Activated naive CD8-positive, alpha-beta T cell treated with anti-CD3 and anti-CD28 coated beads, Interleukin-2, amount 10 ng/mL, durations not matched to agents 7 days and 5 days (primary cell): ENCODE measurements around the gene RCAN2. TPM values are rescaled to one million over a fixed set of nuclear protein-coding genes. Genes with fewer than 3 reads are reported as not detected.

Source experiments
- ATAC-seq: fragments of 150-1000 bp; cut with Tn5 transposase; one replicate; pipeline ENCODE4 v1.10.0; 2021; ENCODE audit warnings: low read depth, moderate library complexity
- POLR2A ChIA-PET: fragments of 350-600 bp; sonication (Branson Sonifier 250); formaldehyde crosslinking; loops from one replicate; lab custom pipeline; 2021; ENCODE audit warnings: antibody characterized with exemption; lab: Charles Lee
- DNase-seq: peaks from one replicate; pipeline ENCODE4 v3.0.0; 2021
- H3K27ac Mint-ChIP-seq: one replicate; pipeline ENCODE4 v1.8.0; 2022; ENCODE audit warnings: mild to moderate bottlenecking, mixed read lengths
- H3K27me3 Mint-ChIP-seq: one replicate; pipeline ENCODE4 v1.8.0; 2022; ENCODE audit warnings: mild to moderate bottlenecking, moderate library complexity, mixed read lengths
- H3K36me3 Mint-ChIP-seq: one replicate; pipeline ENCODE4 v1.8.0; 2021; ENCODE audit warnings: mild to moderate bottlenecking, mixed read lengths
- H3K4me1 Mint-ChIP-seq: one replicate; pipeline ENCODE4 v1.8.0; 2021; ENCODE audit warnings: mixed read lengths
- H3K4me3 Mint-ChIP-seq: one replicate; pipeline ENCODE4 v1.8.0; 2022; ENCODE audit warnings: mild to moderate bottlenecking, moderate library complexity, mixed read lengths
- H3K9me3 Mint-ChIP-seq: one replicate; pipeline ENCODE4 v1.8.0; 2021; ENCODE audit warnings: mixed read lengths
- total RNA-seq, 2 experiments: library from RNA; stranded (reverse); gene quantifications; one replicate each; pipeline ENCODE4 v1.2.3, GENCODE V29; 2021

Gene RCAN2
- total RNA-seq, 2 experiments from 2014 or later = 0.37 to 0.53 TPM

DNA sequence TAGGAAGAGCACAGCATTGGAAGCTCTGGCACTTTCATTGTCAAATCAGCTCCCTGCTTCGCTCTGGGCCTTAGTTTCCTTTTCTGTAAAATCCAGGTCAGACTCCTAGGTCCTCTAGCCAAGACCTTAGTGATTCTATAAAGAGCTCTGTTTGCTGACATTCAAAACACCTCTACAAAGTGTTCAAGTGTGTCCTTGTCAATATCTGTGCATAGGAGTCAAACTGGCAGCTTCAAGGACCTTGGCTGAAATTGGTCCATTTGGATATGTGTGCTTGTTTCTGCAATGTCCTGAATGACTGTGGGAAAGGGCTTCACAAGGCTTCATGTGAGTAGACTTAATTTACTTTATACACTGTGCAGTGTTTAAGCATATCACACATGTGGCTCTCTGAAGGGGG lies 246.6 kb downstream of the RCAN2 start:
- Mint-ChIP-seq H3K9me3 (no peaks in the 10 kb centered on the region), H3K27me3 (peaks cover 3% of the 10 kb centered on the region), H3K4me3 (no peak overlapping the region), H3K36me3 (no peaks in the 10 kb centered on the region), H3K27ac (no peak overlapping the region), H3K4me1 (peaks cover 3% of the 10 kb centered on the region)
- POLR2A ChIA-PET = no interaction called here
- ATAC-seq (no peak), DNase-seq (no peak)

DNA sequence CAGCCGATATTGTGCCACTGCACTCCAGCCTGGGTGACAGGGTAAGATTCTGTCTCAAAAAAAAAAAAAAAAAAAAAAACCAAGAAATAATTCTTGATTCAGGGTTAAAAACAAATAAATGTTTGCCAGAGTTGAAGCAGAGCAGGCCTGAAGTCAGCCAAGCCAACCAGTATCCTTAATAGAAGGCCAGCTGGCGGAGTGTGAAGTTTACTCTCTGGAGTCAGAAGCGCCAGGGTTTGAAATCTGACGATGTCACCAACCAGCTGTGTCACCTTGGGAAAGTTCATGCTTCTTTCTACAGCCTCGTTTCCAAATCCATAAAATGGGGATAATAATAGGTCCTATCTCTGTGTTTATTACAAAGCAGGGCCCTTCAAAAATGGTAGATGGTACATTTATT lies 247.5 kb downstream of the RCAN2 start:
- Mint-ChIP-seq H3K9me3 (no peaks in the 10 kb centered on the region), H3K27ac (no peak overlapping the region), H3K36me3 (no peaks in the 10 kb centered on the region), H3K27me3 (peaks cover 11% of the 10 kb centered on the region), H3K4me1 (peaks cover 3% of the 10 kb centered on the region), H3K4me3 (no peak overlapping the region)
- ATAC-seq = no peak
- POLR2A ChIA-PET = no interaction called here
- no peak for DNase-seq

DNA sequence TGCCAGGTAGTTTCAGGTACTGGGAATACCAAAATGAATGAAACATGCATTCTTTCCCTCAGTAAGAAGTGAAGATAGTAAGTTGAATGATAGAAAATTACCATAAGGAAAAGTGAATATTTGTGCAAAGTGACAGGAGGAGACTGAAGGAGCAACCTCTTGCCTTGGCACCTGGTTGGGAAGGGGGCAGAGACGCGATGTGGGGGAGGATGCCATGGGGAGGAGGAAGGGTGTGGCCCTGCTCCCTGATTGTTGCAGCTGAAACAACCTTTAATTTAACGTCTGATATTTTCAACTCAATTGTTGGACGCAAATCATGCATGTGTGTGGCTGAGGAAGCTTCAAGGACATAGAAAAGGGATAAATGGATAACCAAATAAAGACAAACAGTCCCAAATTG lies 248.3 kb downstream of the RCAN2 start:
- Mint-ChIP-seq H3K27me3 (peaks cover 13% of the 10 kb centered on the region), H3K4me1 (peaks cover 3% of the 10 kb centered on the region), H3K36me3 (no peaks in the 10 kb centered on the region), H3K27ac (no peak overlapping the region), H3K4me3 (no peak overlapping the region), H3K9me3 (no peaks in the 10 kb centered on the region)
- no peak for DNase-seq
- no peak for ATAC-seq
- POLR2A ChIA-PET = no interaction called here

DNA sequence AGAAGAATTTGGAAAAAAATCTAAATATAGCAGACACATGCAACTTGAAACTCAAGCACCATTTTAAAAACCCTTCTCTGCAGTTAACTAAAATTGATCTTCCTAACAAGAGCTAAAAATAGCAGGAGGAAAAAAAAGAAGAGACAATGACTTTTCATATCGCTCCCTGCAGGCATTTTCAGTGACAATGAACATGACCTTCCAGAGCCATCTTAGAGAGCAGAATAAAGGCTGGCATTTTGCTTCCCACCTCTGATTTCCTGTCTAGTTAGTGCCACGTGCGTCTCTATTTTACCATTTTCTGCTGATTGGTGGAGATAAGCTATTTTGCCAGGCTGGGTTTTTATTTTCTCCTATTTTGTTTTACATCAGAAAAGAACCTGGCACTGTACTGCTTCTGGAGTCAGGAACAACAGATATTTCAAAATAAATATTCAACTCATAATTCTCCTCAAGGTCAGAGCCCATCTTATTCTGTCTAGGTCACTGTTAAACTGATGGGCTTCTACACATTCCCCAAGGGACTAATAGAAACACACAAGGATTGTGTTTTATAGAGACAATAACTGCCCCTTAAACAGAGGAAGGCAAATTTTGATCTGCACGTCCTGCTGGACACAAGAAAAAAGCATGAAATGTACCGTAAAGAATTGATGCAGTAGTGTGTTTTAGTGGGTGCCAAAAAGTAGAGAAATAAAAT lies 250.2 kb downstream of the RCAN2 start:
- no peak overlapping the region for H3K27ac Mint-ChIP-seq
- POLR2A ChIA-PET = no interaction called here

DNA sequence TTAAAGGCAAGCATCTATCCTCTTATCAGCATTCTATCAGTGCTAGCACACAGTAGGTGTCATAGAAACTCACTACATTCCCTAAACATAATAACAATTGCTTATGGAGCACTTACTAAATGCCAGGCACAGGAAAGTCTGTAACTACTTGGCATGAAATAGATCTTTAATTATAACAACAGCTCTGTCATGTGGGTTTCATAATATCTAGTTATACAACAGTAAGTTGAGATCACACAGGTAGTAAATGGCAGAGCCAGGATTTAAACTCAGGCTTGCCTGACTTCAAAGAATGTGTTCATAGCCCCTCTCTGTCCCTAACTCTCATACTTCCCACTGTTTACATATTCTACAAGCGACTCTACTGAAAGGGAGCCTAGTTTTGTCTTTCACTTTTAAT lies 254.5 kb downstream of the RCAN2 start:
- Mint-ChIP-seq H3K36me3 (no peaks in the 10 kb centered on the region), H3K27ac (no peak overlapping the region), H3K27me3 (peaks cover 21% of the 10 kb centered on the region), H3K4me3 (no peak overlapping the region), H3K4me1 (no peaks in the 10 kb centered on the region), H3K9me3 (no peaks in the 10 kb centered on the region)
- DNase-seq = no peak
- no peak for ATAC-seq
- POLR2A ChIA-PET = no interaction called here

More for the DNA sequence above, 250.2 kb downstream of the RCAN2 start:
- Mint-ChIP-seq H3K4me1 (peaks cover 3% of the 10 kb centered on the region), H3K27me3 (peaks cover 21% of the 10 kb centered on the region), H3K9me3 (no peaks in the 10 kb centered on the region), H3K4me3 (no peak overlapping the region), H3K36me3 (no peaks in the 10 kb centered on the region)
- no peak for ATAC-seq
- DNase-seq = no peak

DNA sequence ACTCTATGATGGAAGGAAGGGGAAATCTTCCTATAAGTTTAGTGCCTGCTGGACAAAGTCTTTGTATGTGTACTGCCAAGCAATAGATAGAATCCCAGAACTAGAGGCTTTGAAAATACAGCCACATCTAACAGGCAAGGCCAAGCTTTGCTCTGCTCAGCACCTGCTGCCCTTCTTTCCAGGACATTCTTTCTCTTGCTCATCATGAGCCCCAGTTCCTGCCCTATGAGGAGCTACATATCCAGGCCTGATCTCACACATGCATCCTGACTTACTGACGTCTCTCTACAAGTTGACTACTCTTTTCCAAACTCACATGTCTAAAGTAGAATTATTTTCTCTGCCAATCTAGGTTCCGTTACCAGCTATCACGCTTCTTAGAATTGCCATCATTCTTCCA lies 256.0 kb downstream of the RCAN2 start:
- no peaks in the 10 kb centered on the region for H3K4me1 Mint-ChIP-seq
- H3K4me3 Mint-ChIP-seq = no peak overlapping the region
- H3K9me3 Mint-ChIP-seq = peaks cover 2% of the 10 kb centered on the region
- POLR2A ChIA-PET = no interaction called here
- no peaks in the 10 kb centered on the region for H3K36me3 Mint-ChIP-seq
- DNase-seq (no peak), ATAC-seq (no peak)
- no peak overlapping the region for H3K27ac Mint-ChIP-seq
- H3K27me3 Mint-ChIP-seq = peaks cover 21% of the 10 kb centered on the region

DNA sequence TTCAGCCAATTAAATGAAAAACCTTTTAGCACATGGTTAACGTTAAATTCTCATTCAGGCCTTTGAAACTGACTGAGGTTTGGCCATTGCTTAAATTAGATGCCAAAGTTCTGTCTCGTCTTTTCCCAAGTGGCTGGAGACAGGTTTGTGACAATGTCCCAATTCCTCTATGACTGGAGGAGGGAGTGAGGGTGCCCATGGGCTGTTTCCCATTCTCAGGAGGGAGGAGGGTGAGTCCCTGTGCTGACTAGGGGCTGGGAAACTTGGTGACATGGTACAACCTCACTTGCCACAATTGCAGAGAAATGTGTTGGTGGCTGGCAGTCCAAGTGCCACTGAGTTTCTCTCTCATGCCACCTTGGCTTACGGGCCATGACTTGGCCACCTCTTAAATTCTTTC lies 256.5 kb downstream of the RCAN2 start:
- Mint-ChIP-seq H3K4me3 (no peak overlapping the region), H3K27ac (no peak overlapping the region), H3K4me1 (no peaks in the 10 kb centered on the region), H3K9me3 (peaks cover 2% of the 10 kb centered on the region), H3K36me3 (no peaks in the 10 kb centered on the region), H3K27me3 (peaks cover 21% of the 10 kb centered on the region)
- POLR2A ChIA-PET = no interaction called here
- DNase-seq = no peak
- no peak for ATAC-seq

DNA sequence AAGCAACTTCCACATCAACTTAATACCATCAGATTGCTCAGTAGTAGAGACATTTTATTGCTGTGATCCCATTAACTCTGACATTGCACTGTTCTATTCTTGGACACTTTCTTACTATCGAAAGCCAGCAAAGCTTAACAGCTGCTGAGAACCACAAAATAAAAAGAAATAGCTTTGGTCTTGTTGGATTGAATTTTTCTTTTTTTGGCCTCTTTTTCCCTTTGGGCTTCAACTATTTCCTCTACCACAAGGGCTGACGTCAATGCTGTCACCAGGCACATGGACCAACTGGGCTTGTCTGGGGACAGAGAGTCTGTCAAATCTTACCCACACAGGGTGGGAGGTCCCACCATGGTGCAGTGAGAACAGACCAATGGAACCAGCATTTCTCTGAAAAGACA lies 257.1 kb downstream of the RCAN2 start:
- Mint-ChIP-seq H3K4me1 (no peaks in the 10 kb centered on the region), H3K27me3 (peaks cover 16% of the 10 kb centered on the region), H3K36me3 (no peaks in the 10 kb centered on the region), H3K4me3 (no peak overlapping the region), H3K27ac (no peak overlapping the region), H3K9me3 (peaks cover 3% of the 10 kb centered on the region)
- no peak for DNase-seq
- no peak for ATAC-seq
- POLR2A ChIA-PET = no interaction called here

DNA sequence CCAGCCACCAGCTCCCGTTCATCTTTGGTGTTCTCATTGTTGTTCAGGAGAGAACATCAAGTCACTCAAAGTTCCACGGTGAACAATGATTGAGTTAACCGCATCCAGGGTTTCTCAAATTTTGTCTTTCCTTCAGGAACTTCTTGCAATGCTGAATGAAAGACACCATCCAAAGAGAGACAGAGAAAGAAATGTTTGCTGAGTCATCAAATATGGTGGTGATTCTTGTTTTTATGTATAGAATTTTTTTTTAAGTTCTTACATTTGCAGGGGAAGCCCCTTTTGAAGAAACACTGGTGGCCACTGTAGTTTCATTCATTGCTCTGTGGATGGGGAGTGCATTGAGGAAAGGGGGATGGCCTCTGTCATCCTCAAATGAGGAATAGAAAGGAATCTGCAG lies 258.1 kb downstream of the RCAN2 start:
- H3K27ac Mint-ChIP-seq = no peak overlapping the region
- H3K9me3 Mint-ChIP-seq = peaks cover 5% of the 10 kb centered on the region
- H3K4me1 Mint-ChIP-seq = no peaks in the 10 kb centered on the region
- DNase-seq (no peak), ATAC-seq (no peak)
- H3K36me3 Mint-ChIP-seq = no peaks in the 10 kb centered on the region
- H3K4me3 Mint-ChIP-seq = no peak overlapping the region
- H3K27me3 Mint-ChIP-seq = peaks cover 14% of the 10 kb centered on the region
- POLR2A ChIA-PET = no interaction called here

DNA sequence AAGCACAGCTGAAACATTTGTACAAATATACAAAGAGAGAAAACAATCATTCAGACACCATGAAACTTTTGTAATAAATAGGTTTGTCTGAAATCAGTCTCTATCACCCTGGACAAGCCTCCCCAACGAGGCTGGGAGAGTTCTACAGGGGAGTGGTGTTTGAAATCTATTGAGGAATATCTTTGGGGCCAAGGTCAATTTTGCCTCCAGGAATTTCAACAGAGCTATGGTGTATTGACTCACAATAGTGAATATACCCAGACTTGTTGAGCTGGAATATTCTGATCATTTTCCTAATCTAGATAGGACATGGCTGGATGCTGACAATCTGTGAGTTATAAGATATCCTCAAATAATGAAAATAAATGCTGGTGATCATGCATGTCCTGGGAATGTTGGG lies 269.0 kb downstream of the RCAN2 start:
- Mint-ChIP-seq H3K36me3 (no peaks in the 10 kb centered on the region), H3K27ac (no peak overlapping the region), H3K27me3 (peaks cover 16% of the 10 kb centered on the region), H3K4me1 (peaks cover 5% of the 10 kb centered on the region), H3K9me3 (peaks cover 1% of the 10 kb centered on the region), H3K4me3 (no peak overlapping the region)
- ATAC-seq (no peak), DNase-seq (no peak)
- POLR2A ChIA-PET = no interaction called here

DNA sequence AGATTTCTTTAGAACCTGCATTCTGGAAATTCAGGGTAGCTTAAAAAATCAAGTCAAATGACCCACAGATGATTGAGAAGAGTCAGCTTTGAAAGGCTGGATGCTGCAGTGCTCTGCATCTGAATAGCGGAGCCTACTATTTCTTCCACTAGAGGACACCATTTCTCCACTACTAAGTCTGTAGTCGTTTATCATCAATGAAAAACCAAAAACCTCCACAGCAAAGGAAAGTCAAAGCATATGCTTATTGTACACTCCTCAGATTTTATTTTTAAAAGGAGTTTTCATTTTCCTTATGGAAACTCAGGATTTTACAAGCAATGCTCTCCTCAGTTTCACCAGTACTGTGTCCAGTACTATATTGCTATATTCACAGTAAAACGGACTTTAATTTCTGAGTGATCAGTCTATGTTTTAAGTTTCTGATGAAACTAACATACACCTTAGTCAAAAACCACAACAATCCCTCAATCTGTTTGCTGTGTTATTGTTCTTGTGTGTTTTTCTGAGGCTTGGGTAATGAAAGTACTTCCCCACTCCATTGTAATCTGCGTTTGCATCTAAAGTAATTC lies 269.9 kb downstream of the RCAN2 start:
- Mint-ChIP-seq H3K4me3 (no peak overlapping the region), H3K27ac (no peak overlapping the region), H3K36me3 (no peaks in the 10 kb centered on the region), H3K4me1 (peaks cover 5% of the 10 kb centered on the region), H3K9me3 (peaks cover 1% of the 10 kb centered on the region), H3K27me3 (peaks cover 15% of the 10 kb centered on the region)
- DNase-seq (no peak), ATAC-seq (no peak)
- POLR2A ChIA-PET = no interaction called here

DNA sequence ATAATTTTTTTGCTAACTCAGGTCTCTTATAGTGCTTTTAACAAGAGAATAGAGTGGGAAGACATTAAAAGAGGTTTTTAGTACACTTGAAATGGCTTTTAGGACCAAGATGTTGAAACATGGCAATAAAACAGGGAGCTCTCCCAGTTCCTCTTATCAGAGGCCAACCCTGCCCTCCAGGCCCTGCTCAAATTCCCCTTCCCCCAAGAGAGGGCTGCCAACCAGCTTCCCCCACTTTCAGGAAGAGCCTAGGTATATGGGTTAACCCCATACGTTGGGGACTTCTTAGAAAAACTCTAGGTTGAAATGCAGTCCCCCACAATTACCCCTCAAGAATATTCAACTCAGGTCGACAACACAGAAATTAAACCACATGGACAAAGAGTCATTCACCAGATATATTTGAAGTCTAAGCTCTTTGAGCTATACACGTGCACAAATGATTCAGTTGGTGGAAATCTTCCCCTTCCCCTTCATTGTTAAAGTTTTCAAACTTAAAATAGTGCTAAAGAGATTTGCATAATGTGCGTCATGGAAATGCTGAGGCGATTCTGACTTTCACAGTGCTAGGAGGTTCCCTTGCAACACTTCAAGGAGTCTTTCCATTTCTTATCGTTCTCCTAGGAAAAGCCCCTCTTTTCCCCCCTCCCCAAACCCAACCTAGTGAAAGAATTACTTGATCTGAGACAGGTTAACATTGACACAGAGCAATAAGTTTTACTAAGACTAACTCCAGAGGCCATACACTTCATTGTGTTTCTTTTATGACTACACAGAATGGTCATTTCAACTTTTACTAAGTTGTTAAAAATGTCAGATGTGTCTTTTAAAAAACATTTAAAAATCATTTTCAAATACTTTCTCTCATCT lies 270.7 kb downstream of the RCAN2 start:
- Mint-ChIP-seq H3K27ac (no peak overlapping the region), H3K27me3 (peaks cover 9% of the 10 kb centered on the region), H3K36me3 (no peaks in the 10 kb centered on the region), H3K4me3 (no peak overlapping the region), H3K4me1 (peaks cover 7% of the 10 kb centered on the region), H3K9me3 (peaks cover under 1% of the 10 kb centered on the region)
- POLR2A ChIA-PET = no interaction called here
- DNase-seq (no peak), ATAC-seq (no peak)

DNA sequence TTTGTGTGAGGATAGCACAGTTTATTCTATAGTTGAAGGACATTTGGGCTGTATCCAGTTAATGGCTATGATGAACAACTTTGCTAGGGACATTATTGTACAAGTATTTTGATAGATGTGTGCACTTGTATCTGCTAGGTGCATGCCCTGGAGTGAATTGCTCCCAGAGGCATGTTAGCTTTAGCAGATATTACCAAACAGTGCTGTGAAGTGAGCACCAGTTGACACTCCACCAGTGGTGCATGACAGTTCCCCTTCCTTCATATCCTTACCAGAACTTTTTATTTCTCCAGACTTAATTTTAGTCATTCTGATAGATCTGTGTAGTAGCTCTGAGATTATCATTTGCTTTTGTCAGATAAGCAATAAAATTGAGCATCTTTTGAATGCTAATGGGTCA lies 271.6 kb downstream of the RCAN2 start:
- H3K27ac Mint-ChIP-seq = no peak overlapping the region
- POLR2A ChIA-PET = no interaction called here
- H3K9me3 Mint-ChIP-seq = no peaks in the 10 kb centered on the region
- H3K36me3 Mint-ChIP-seq = no peaks in the 10 kb centered on the region
- ATAC-seq (no peak), DNase-seq (no peak)
- no peak overlapping the region for H3K4me3 Mint-ChIP-seq
- peaks cover 7% of the 10 kb centered on the region for H3K4me1 Mint-ChIP-seq
- peaks cover 5% of the 10 kb centered on the region for H3K27me3 Mint-ChIP-seq

DNA sequence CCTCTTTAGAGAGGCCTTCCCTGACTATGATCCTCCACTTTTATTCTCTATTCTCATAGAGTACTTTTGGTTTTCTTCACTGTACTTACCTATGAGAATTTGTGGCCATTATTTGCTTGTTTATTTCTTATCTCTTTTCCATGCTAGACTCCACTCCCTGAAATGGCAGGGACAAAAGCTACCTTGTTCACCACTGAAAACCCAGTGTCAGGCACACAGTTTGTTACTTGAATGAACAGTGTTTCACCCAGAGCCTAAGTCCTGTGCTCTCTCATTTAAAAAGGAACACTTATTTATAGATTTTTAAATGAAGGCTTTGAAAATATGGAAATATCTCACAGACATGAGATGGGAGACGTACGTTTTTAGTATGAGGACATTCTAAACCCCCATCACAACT lies 272.8 kb downstream of the RCAN2 start:
- peaks cover 7% of the 10 kb centered on the region for H3K4me1 Mint-ChIP-seq
- H3K27ac Mint-ChIP-seq = no peak overlapping the region
- ATAC-seq (no peak), DNase-seq (no peak)
- no peak overlapping the region for H3K4me3 Mint-ChIP-seq
- POLR2A ChIA-PET = no interaction called here
- peaks cover 5% of the 10 kb centered on the region for H3K27me3 Mint-ChIP-seq
- no peaks in the 10 kb centered on the region for H3K9me3 Mint-ChIP-seq
- H3K36me3 Mint-ChIP-seq = no peaks in the 10 kb centered on the region
